WTC11 (cell line): Measurements from ENCODE around the gene WASHC3. TPM values are rescaled to one million over a fixed set of nuclear protein-coding genes. Genes with fewer than 3 reads are reported as not detected.

Experiments used
- ATAC-seq: fragments of 200-7000 bp; cut with Tn5 transposase; 2 replicates; pipeline ENCODE4 v1.10.0; 2021; ENCODE audit warnings: mild to moderate bottlenecking, moderate library complexity
- CTCF ChIA-PET: fragments of 300-600 bp; sonication (Branson Sonifier 250); formaldehyde crosslinking; loops from one replicate; lab custom pipeline; 2021; ENCODE audit warnings: antibody characterized with exemption; lab: Charles Lee
- POLR2A ChIA-PET: fragments of 350-600 bp; sonication (Branson Sonifier 250); formaldehyde crosslinking; loops from one replicate; lab custom pipeline; 2021; ENCODE audit warnings: antibody characterized with exemption; lab: Charles Lee
- DNase-seq: peaks from one replicate; pipeline ENCODE4 v3.0.0; 2021; ENCODE audit warnings: low spot score
- H3K27ac Mint-ChIP-seq: 2 replicates; pipeline ENCODE4 v1.8.0; 2021; ENCODE audit warnings: mixed read lengths
- H3K27me3 Mint-ChIP-seq: 2 replicates; pipeline ENCODE4 v1.8.0; 2021; ENCODE audit warnings: low read depth, mild to moderate bottlenecking, moderate library complexity, mixed read lengths
- H3K36me3 Mint-ChIP-seq: 2 replicates; pipeline ENCODE4 v1.8.0; 2021; ENCODE audit warnings: mixed read lengths
- H3K4me1 Mint-ChIP-seq: 2 replicates; pipeline ENCODE4 v1.8.0; 2022; ENCODE audit warnings: mixed read lengths
- H3K4me3 Mint-ChIP-seq: 2 replicates; pipeline ENCODE4 v1.8.0; 2021; ENCODE audit warnings: mild to moderate bottlenecking, moderate library complexity, mixed read lengths
- H3K9me3 Mint-ChIP-seq: 2 replicates; pipeline ENCODE4 v1.8.0; 2021; ENCODE audit warnings: mixed read lengths
- MXD4 ChIP-seq: fragments of 250-450 bp; sonication (Bioruptor Pico); IDR thresholded peaks from 2 replicates; pipeline ENCODE4 v1.8.0; 2021; ENCODE audit warnings: mild to moderate bottlenecking, moderate library complexity, borderline replicate concordance
- NFE2L1 ChIP-seq: sonication (generic); formaldehyde crosslinking; IDR thresholded peaks from 2 replicates; pipeline ENCODE4 v1.8.1; 2023; ENCODE audit warnings: missing genetic modification reagents
- NFYB ChIP-seq: sonication (generic); formaldehyde crosslinking; conservative IDR thresholded peaks from 2 replicates; pipeline ENCODE4 v1.8.0; 2022; ENCODE audit warnings: low read depth, missing genetic modification reagents
- RELA ChIP-seq: sonication (generic); formaldehyde crosslinking; IDR thresholded peaks from 2 replicates; pipeline ENCODE4 v1.8.1; 2022; ENCODE audit warnings: missing genetic modification reagents, mild to moderate bottlenecking, borderline replicate concordance
- SMAD3 ChIP-seq: sonication (generic); formaldehyde crosslinking; IDR thresholded peaks from 2 replicates; pipeline ENCODE4 v1.8.0; 2022; ENCODE audit warnings: missing genetic modification reagents, mild to moderate bottlenecking, borderline replicate concordance
- total RNA-seq: library from RNA; stranded (reverse); gene quantifications from 3 replicates; pipeline ENCODE4 v1.2.3, GENCODE V29; 2021
- TF ChIP-seq, protein P1 (sequence below): fragments of 250-450 bp; sonication (Bioruptor Pico); IDR thresholded peaks from 2 replicates; pipeline ENCODE4 v1.9.0; 2021; ENCODE audit warnings: mild to moderate bottlenecking, borderline replicate concordance
- TF ChIP-seq, protein P2 (sequence below): sonication (generic); formaldehyde crosslinking; IDR thresholded peaks from 2 replicates; pipeline ENCODE4 v1.8.0; 2023; ENCODE audit warnings: missing genetic modification reagents
- TF ChIP-seq, protein P3 (sequence below): fragments of 250-450 bp; sonication (Bioruptor Pico); IDR thresholded peaks from 2 replicates; pipeline ENCODE4 v1.8.0; 2021; ENCODE audit warnings: mild to moderate bottlenecking
- TF ChIP-seq, protein P4 (sequence below): sonication (generic); formaldehyde crosslinking; IDR thresholded peaks from 2 replicates; pipeline ENCODE4 v1.8.0; 2023; ENCODE audit warnings: mild to moderate bottlenecking, missing genetic modification reagents
- TF ChIP-seq, protein P5 (sequence below): sonication (generic); formaldehyde crosslinking; IDR thresholded peaks from 2 replicates; pipeline ENCODE4 v1.8.0; 2022; ENCODE audit warnings: mild to moderate bottlenecking, missing genetic modification reagents
- TF ChIP-seq, protein P6 (sequence below): fragments of 250-450 bp; sonication (Bioruptor Pico); IDR thresholded peaks from 2 replicates; pipeline ENCODE4 v1.9.0; 2021; ENCODE audit warnings: mild to moderate bottlenecking
- TF ChIP-seq, protein P7 (sequence below): sonication (generic); formaldehyde crosslinking; IDR thresholded peaks from 2 replicates; pipeline ENCODE4 v1.8.1; 2022; ENCODE audit warnings: missing genetic modification reagents, borderline replicate concordance
- TF ChIP-seq, protein P8 (sequence below): fragments of 250-450 bp; sonication (Bioruptor Pico); IDR thresholded peaks from 2 replicates; pipeline ENCODE4 v1.9.0; 2021; ENCODE audit warnings: moderate library complexity, mild to moderate bottlenecking, inconsistent platforms, borderline replicate concordance

The WASHC3 gene
- total RNA-seq, 1 experiment from 2014 or later, result 6.0 TPM

DNA sequence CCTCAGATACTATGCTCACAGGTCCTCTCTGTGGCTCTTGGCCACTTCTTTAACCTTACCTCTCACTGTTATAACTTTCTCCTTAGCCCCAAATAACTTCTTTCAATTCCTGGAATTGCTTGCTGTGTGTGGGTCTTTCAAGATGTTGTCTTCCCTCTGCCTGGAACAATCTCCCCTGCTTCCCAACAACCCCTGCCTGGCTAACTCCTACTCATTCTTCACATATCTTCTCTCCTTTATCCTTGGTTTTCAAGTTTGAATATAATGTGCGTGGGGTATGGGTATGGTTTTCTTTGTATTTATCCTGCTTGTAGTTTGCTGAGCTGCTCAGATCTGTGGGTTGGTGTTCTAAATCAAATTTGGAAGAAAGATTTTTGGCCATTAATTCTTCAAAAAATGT is 2.7 kb upstream of the WASHC3 start (continued):
- TF ChIP-seq, protein P1, sequence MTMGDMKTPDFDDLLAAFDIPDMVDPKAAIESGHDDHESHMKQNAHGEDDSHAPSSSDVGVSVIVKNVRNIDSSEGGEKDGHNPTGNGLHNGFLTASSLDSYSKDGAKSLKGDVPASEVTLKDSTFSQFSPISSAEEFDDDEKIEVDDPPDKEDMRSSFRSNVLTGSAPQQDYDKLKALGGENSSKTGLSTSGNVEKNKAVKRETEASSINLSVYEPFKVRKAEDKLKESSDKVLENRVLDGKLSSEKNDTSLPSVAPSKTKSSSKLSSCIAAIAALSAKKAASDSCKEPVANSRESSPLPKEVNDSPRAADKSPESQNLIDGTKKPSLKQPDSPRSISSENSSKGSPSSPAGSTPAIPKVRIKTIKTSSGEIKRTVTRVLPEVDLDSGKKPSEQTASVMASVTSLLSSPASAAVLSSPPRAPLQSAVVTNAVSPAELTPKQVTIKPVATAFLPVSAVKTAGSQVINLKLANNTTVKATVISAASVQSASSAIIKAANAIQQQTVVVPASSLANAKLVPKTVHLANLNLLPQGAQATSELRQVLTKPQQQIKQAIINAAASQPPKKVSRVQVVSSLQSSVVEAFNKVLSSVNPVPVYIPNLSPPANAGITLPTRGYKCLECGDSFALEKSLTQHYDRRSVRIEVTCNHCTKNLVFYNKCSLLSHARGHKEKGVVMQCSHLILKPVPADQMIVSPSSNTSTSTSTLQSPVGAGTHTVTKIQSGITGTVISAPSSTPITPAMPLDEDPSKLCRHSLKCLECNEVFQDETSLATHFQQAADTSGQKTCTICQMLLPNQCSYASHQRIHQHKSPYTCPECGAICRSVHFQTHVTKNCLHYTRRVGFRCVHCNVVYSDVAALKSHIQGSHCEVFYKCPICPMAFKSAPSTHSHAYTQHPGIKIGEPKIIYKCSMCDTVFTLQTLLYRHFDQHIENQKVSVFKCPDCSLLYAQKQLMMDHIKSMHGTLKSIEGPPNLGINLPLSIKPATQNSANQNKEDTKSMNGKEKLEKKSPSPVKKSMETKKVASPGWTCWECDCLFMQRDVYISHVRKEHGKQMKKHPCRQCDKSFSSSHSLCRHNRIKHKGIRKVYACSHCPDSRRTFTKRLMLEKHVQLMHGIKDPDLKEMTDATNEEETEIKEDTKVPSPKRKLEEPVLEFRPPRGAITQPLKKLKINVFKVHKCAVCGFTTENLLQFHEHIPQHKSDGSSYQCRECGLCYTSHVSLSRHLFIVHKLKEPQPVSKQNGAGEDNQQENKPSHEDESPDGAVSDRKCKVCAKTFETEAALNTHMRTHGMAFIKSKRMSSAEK (CRISPR knock-in tag), result no peak
- TF ChIP-seq, protein P2, sequence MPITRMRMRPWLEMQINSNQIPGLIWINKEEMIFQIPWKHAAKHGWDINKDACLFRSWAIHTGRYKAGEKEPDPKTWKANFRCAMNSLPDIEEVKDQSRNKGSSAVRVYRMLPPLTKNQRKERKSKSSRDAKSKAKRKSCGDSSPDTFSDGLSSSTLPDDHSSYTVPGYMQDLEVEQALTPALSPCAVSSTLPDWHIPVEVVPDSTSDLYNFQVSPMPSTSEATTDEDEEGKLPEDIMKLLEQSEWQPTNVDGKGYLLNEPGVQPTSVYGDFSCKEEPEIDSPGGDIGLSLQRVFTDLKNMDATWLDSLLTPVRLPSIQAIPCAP (CRISPR knock-in tag), result no peak
- TF ChIP-seq NFE2L1 (CRISPR knock-in tag), result no peak
- TF ChIP-seq, protein P3, sequence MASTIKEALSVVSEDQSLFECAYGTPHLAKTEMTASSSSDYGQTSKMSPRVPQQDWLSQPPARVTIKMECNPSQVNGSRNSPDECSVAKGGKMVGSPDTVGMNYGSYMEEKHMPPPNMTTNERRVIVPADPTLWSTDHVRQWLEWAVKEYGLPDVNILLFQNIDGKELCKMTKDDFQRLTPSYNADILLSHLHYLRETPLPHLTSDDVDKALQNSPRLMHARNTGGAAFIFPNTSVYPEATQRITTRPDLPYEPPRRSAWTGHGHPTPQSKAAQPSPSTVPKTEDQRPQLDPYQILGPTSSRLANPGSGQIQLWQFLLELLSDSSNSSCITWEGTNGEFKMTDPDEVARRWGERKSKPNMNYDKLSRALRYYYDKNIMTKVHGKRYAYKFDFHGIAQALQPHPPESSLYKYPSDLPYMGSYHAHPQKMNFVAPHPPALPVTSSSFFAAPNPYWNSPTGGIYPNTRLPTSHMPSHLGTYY (CRISPR knock-in tag), result no peak

DNA sequence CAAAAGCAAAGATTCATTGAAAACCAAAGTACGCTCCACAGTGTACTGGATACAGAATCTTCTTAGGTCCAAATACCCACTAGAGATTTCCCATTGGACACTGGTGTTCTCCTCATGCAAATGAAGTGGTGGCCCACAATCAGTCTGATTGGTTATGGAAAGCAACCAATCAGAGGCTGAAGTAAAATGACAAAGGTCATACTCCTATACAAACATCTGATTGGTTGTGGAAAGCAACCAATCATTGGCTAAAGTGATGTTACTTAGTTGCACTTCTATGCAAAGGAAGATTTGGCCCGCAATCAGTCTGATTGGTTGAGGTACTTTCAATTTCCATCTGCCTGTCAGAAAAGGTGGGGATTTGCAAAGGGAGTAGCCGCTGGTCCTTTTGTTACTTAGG is 1.3 kb upstream of the WASHC3 start:
- H3K4me3 Mint-ChIP-seq, result no peak overlapping the region
- DNase-seq, result no peak
- no peaks in the 10 kb centered on the region; the same call in 1 of the 2 replicates for H3K27me3 Mint-ChIP-seq
- ATAC-seq, result no peak
- peaks cover 8% of the 10 kb centered on the region; the same call in 1 of the 2 replicates for H3K9me3 Mint-ChIP-seq
- no peaks in the 10 kb centered on the region for H3K36me3 Mint-ChIP-seq
- H3K4me1 Mint-ChIP-seq, result peaks cover 6% of the 10 kb centered on the region
- CTCF ChIA-PET, result no interaction called here
- POLR2A ChIA-PET, result no interaction called here
- H3K27ac Mint-ChIP-seq, result no peak overlapping the region
- TF ChIP-seq, protein P4, sequence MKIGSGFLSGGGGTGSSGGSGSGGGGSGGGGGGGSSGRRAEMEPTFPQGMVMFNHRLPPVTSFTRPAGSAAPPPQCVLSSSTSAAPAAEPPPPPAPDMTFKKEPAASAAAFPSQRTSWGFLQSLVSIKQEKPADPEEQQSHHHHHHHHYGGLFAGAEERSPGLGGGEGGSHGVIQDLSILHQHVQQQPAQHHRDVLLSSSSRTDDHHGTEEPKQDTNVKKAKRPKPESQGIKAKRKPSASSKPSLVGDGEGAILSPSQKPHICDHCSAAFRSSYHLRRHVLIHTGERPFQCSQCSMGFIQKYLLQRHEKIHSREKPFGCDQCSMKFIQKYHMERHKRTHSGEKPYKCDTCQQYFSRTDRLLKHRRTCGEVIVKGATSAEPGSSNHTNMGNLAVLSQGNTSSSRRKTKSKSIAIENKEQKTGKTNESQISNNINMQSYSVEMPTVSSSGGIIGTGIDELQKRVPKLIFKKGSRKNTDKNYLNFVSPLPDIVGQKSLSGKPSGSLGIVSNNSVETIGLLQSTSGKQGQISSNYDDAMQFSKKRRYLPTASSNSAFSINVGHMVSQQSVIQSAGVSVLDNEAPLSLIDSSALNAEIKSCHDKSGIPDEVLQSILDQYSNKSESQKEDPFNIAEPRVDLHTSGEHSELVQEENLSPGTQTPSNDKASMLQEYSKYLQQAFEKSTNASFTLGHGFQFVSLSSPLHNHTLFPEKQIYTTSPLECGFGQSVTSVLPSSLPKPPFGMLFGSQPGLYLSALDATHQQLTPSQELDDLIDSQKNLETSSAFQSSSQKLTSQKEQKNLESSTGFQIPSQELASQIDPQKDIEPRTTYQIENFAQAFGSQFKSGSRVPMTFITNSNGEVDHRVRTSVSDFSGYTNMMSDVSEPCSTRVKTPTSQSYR, result no peak
- TF ChIP-seq MXD4 (no peak), NFYB (CRISPR knock-in tag) (peak; percentile 15; the same call in 1 of the 2 replicates)
- TF ChIP-seq, all 79 proteins: peak for 1

DNA sequence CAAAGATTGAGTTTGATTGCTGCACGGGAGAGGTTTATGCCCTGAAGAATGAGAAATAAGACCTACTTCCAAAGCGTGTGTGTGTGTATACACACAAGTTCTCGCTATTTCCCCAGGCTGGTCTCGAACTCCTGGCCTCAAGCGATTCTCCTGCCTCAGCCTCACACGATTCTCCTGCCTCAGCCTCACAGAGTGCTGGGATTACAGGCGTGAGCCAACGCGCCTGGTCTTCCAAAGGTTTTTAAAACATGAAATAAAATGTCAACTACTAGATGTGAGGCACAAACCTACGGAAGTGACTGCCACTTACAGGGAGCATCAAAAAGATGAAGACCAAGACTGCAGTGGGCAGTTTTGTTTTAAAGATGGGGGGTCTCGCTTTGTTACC is 622 bp upstream of the WASHC3 start:
- H3K9me3 Mint-ChIP-seq, result peaks cover 8% of the 10 kb centered on the region; the same call in 1 of the 2 replicates
- no peaks in the 10 kb centered on the region for H3K36me3 Mint-ChIP-seq
- CTCF ChIA-PET, result no interaction called here
- no peaks in the 10 kb centered on the region; the same call in 1 of the 2 replicates for H3K27me3 Mint-ChIP-seq
- no peak for DNase-seq
- H3K4me3 Mint-ChIP-seq, result peak overlapping the region; percentile 95
- TF ChIP-seq, protein P5, sequence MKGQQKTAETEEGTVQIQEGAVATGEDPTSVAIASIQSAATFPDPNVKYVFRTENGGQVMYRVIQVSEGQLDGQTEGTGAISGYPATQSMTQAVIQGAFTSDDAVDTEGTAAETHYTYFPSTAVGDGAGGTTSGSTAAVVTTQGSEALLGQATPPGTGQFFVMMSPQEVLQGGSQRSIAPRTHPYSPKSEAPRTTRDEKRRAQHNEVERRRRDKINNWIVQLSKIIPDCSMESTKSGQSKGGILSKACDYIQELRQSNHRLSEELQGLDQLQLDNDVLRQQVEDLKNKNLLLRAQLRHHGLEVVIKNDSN (CRISPR knock-in tag), result no peak
- TF ChIP-seq, protein P6, sequence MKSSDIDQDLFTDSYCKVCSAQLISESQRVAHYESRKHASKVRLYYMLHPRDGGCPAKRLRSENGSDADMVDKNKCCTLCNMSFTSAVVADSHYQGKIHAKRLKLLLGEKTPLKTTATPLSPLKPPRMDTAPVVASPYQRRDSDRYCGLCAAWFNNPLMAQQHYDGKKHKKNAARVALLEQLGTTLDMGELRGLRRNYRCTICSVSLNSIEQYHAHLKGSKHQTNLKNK (CRISPR knock-in tag), result no peak
- TF ChIP-seq, protein P7, sequence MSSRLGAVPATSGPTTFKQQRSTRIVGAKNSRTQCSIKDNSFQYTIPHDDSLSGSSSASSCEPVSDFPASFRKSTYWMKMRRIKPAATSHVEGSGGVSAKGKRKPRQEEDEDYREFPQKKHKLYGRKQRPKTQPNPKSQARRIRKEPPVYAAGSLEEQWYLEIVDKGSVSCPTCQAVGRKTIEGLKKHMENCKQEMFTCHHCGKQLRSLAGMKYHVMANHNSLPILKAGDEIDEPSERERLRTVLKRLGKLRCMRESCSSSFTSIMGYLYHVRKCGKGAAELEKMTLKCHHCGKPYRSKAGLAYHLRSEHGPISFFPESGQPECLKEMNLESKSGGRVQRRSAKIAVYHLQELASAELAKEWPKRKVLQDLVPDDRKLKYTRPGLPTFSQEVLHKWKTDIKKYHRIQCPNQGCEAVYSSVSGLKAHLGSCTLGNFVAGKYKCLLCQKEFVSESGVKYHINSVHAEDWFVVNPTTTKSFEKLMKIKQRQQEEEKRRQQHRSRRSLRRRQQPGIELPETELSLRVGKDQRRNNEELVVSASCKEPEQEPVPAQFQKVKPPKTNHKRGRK, result no peak
- TF ChIP-seq SMAD3 (CRISPR knock-in tag) (no peak), RELA (CRISPR knock-in tag) (no peak)
- TF ChIP-seq, protein P8, sequence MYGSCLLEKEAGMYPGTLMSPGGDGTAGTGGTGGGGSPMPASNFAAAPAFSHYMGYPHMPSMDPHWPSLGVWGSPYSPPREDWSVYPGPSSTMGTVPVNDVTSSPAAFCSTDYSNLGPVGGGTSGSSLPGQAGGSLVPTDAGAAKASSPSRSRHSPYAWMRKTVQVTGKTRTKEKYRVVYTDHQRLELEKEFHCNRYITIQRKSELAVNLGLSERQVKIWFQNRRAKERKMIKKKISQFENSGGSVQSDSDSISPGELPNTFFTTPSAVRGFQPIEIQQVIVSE, result no peak
- ATAC-seq, result no peak
- H3K4me1 Mint-ChIP-seq, result peaks cover 6% of the 10 kb centered on the region
- no peak overlapping the region for H3K27ac Mint-ChIP-seq
- POLR2A ChIA-PET, result interaction anchor here (0.5 to 1.0 kb wide), 2 partner anchors 58 to 259 kb away, joined by 3 read pairs; partner anchors contain the start of genes NUP37 and PARPBP
